Prostate gland (tissue), 2 donors: ENCODE measurements around the gene CAND2.

Source experiments
- POLR2A ChIP-seq: fragments of 450-650 bp; IDR thresholded peaks from one replicate; pipeline ENCODE4 v1.6.1; 2016; ENCODE audit warnings: antibody characterized with exemption, mild to moderate bottlenecking
- POLR2AphosphoS5 ChIP-seq: sonication (generic); formaldehyde crosslinking; IDR thresholded peaks from one replicate; pipeline ENCODE4 v1.6.1; 2017; ENCODE audit warnings: antibody characterized with exemption
- TF ChIP-seq, protein P1 (sequence below), 4 experiments: fragments of 200-600 bp in 2 of 4; fragments of 450-650 bp in 2 of 4; sonication (generic) in 2 of 4; IDR thresholded peaks; 1 replicate in 3 of 4; 2 replicates in 1 of 4; pipeline ENCODE4 v1.5.1; 2016 to 2019; ENCODE audit warnings: antibody characterized with exemption in 4 of 4, mild to moderate bottlenecking in 2 of 4, moderate library complexity in 2 of 4

DNA sequence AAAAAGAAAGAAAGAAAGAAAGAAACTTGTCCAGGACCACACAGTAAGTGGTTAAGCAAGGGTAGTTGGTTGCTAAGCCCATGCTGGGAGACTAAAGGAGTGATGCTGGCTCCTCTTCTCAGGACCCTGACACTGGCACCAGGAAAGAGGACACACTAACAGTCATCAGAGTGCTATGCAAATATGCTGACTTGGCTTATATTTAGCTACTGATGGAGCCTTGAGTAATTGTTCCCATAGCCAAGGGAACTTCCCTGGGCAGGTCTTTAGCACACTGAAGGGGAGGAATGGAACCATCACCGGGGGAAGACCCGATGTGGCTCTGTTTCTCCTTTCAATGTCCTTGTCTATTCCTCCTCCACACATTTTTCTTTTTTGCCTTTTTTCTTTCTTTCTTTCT lies 43.7 kb upstream of the CAND2 start:
- TF ChIP-seq, protein P1, sequence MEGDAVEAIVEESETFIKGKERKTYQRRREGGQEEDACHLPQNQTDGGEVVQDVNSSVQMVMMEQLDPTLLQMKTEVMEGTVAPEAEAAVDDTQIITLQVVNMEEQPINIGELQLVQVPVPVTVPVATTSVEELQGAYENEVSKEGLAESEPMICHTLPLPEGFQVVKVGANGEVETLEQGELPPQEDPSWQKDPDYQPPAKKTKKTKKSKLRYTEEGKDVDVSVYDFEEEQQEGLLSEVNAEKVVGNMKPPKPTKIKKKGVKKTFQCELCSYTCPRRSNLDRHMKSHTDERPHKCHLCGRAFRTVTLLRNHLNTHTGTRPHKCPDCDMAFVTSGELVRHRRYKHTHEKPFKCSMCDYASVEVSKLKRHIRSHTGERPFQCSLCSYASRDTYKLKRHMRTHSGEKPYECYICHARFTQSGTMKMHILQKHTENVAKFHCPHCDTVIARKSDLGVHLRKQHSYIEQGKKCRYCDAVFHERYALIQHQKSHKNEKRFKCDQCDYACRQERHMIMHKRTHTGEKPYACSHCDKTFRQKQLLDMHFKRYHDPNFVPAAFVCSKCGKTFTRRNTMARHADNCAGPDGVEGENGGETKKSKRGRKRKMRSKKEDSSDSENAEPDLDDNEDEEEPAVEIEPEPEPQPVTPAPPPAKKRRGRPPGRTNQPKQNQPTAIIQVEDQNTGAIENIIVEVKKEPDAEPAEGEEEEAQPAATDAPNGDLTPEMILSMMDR (IDR thresholded peaks at IDR 0.05): no peak
- TF ChIP-seq POLR2A: no peak
- no peak for TF ChIP-seq POLR2AphosphoS5
